OCI-LY3 (cell line): ENCODE data around the gene TMEM72.

ENCODE experiments used
- EZH2phosphoT487 ChIP-seq: fragments of 200-600 bp; shearing (Covaris generic); IDR thresholded peaks from 2 replicates; pipeline ENCODE4 v1.6.1; 2018; ENCODE audit warnings: antibody characterized with exemption, mixed run types, low read depth
- TF ChIP-seq, protein P1 (sequence below): fragments of 200-600, 300-600 bp; sonication (generic); IDR thresholded peaks from 2 replicates; pipeline ENCODE4 v1.5.1; 2014; ENCODE audit warnings: antibody characterized with exemption, low read length, low read depth

DNA sequence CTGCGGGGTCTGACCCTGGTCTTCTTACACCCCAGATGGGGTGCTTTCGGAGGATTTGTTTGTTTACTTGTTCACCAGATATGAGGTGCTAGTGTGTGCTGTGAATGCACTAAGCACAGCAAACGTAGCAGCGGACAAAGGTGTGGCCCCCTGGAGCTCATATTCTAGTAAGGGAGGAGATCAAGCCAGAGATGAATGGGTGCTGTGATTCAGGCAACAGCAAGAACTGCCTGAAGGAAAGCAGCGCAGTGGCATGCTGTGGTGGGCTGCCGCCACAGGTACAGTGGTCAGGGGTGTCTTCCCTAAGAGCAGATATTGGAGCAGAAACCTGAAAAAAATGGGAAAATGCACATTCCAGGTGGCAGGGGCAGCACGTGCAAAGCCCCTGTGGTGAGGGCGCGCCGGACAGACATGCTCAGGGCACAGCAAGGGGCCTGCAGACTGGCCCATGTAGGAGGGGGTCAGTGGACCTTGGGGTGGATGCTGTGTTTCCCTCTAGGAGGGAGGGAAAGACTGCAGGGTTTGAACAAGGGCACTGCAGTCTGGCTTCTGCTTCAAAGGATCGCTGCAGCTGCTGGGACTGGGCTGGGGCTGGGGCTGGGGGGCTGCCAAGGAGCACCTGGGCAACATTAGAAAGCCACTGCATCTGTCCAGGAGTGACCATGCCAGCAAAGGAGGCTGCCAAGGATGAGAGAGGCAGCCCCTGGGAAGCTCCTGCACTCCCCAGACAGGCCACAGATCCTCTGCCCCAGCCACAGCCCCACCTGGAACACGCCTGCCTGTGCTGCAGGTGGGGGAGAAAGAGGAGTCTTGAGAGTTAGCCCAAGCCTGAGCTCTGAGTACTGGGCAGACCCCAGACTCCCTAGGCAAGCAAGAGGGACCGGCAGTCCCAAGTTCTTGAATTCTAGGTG is 68.4 kb downstream of the TMEM72 start:
- TF ChIP-seq, protein P1, sequence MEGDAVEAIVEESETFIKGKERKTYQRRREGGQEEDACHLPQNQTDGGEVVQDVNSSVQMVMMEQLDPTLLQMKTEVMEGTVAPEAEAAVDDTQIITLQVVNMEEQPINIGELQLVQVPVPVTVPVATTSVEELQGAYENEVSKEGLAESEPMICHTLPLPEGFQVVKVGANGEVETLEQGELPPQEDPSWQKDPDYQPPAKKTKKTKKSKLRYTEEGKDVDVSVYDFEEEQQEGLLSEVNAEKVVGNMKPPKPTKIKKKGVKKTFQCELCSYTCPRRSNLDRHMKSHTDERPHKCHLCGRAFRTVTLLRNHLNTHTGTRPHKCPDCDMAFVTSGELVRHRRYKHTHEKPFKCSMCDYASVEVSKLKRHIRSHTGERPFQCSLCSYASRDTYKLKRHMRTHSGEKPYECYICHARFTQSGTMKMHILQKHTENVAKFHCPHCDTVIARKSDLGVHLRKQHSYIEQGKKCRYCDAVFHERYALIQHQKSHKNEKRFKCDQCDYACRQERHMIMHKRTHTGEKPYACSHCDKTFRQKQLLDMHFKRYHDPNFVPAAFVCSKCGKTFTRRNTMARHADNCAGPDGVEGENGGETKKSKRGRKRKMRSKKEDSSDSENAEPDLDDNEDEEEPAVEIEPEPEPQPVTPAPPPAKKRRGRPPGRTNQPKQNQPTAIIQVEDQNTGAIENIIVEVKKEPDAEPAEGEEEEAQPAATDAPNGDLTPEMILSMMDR: no peak
- no peak for TF ChIP-seq EZH2phosphoT487
